GM23338 (cell line): Measurements from ENCODE around the gene KCTD18.

ENCODE experiments used
- CREB1 ChIP-seq: fragments of 250-450 bp; sonication (Bioruptor Pico); IDR thresholded peaks from 2 replicates; pipeline ENCODE4 v1.5.0; 2020; ENCODE audit warnings: low read depth, mild to moderate bottlenecking, moderate library complexity
- CTCF ChIP-seq, 2 experiments: fragments of 200-600 bp in 1 of 2; sonication (generic) in 1 of 2; conservative IDR thresholded peaks; 2 replicates each; pipeline versions ENCODE4 v1.5.1 to v1.6.1; 2016 to 2017; ENCODE audit warnings: antibody characterized with exemption in 2 of 2, low read depth in 2 of 2, mild to moderate bottlenecking in 2 of 2, moderate library complexity in 1 of 2
- EZH2 ChIP-seq: fragments of 200-600 bp; sonication (generic); IDR thresholded peaks from one replicate; pipeline ENCODE4 v1.8.0; 2017; ENCODE audit warnings: antibody characterized with exemption, mild to moderate bottlenecking, low read depth; ENCODE audit not compliant: unreplicated experiment
- EZH2phosphoT487 ChIP-seq: fragments of 200-600 bp; sonication (generic); IDR thresholded peaks from one replicate; pipeline ENCODE4 v1.8.1; 2018; ENCODE audit warnings: antibody characterized with exemption; ENCODE audit not compliant: unreplicated experiment
- JUNB ChIP-seq: IDR thresholded peaks from one replicate; pipeline ENCODE4 v1.6.1; 2016; ENCODE audit warnings: antibody characterized with exemption; ENCODE audit not compliant: unreplicated experiment
- NANOG ChIP-seq: IDR thresholded peaks from 2 replicates; pipeline ENCODE4 v1.6.1; 2016; ENCODE audit warnings: antibody characterized with exemption, borderline replicate concordance
- POLR2AphosphoS5 ChIP-seq: IDR thresholded peaks from 2 replicates; pipeline ENCODE4 v1.6.1; 2016; ENCODE audit warnings: antibody characterized with exemption, low read depth
- REST ChIP-seq: IDR thresholded peaks from one replicate; pipeline ENCODE4 v1.6.1; 2018; ENCODE audit warnings: antibody characterized with exemption; ENCODE audit not compliant: unreplicated experiment
- TF ChIP-seq, protein P1 (sequence below): IDR thresholded peaks from 2 replicates; pipeline ENCODE4 v1.6.1; 2016; ENCODE audit warnings: antibody characterized with exemption

- TF ChIP-seq EZH2 (no peak), CTCF (conservative IDR thresholded peaks at IDR 0.05; ENCODE audit: low read depth in 2 of 2) (no peak), POLR2AphosphoS5 (no peak), REST (no peak), EZH2phosphoT487 (no peak), CREB1 (no peak), JUNB (no peak), NANOG (no peak)
- TF ChIP-seq, protein P1, sequence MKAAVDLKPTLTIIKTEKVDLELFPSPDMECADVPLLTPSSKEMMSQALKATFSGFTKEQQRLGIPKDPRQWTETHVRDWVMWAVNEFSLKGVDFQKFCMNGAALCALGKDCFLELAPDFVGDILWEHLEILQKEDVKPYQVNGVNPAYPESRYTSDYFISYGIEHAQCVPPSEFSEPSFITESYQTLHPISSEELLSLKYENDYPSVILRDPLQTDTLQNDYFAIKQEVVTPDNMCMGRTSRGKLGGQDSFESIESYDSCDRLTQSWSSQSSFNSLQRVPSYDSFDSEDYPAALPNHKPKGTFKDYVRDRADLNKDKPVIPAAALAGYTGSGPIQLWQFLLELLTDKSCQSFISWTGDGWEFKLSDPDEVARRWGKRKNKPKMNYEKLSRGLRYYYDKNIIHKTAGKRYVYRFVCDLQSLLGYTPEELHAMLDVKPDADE: no peak
Observed at GRCh38 chr2:200453142-200453852, 56.6 kb downstream of the KCTD18 start.
